GM12878 (cell line): ENCODE measurements around the gene NECTIN1.

Experiments used
- BRCA1 ChIP-seq: IDR thresholded peaks from 2 replicates; pipeline ENCODE4 v1.6.1; 2011; ENCODE audit warnings: low read depth, low read length, improper control_type of control experiment
- EZH2 ChIP-seq: IDR thresholded peaks from 2 replicates; pipeline ENCODE4 v1.6.1; 2012; ENCODE audit warnings: low read depth, mild to moderate bottlenecking, control low read depth, inconsistent platforms, low read length, borderline replicate concordance; ENCODE audit not compliant: control insufficient read depth
- FOS ChIP-seq: IDR thresholded peaks from 3 replicates; pipeline ENCODE4 v1.6.1; 2011; ENCODE audit warnings: borderline replicate concordance; ENCODE audit not compliant: insufficient read length; ENCODE audit errors: extremely low read depth
- HDAC2 ChIP-seq: fragments of 200-600 bp; sonication (generic); IDR thresholded peaks from 2 replicates; pipeline ENCODE4 v1.6.1; 2017
- JUND ChIP-seq: IDR thresholded peaks from 2 replicates; pipeline ENCODE4 v1.6.1; 2012; ENCODE audit warnings: low read depth, mild to moderate bottlenecking, low read length, improper control_type of control experiment, moderate library complexity
- PAX5 ChIP-seq: IDR thresholded peaks from 2 replicates; pipeline ENCODE4 v1.6.1; 2011; ENCODE audit warnings: low read depth, low read length, borderline replicate concordance
- POLR2A ChIP-seq: IDR thresholded peaks from 2 replicates; pipeline ENCODE4 v1.6.1; 2011; ENCODE audit warnings: low read depth, mild to moderate bottlenecking, low read length
- RB1 ChIP-seq: fragments of 450-650 bp; formaldehyde crosslinking; IDR thresholded peaks from 2 replicates; pipeline ENCODE4 v1.6.1; 2017; ENCODE audit warnings: mild to moderate bottlenecking, borderline replicate concordance
- RFX5 ChIP-seq: IDR thresholded peaks from 2 replicates; pipeline ENCODE4 v1.6.1; 2011; ENCODE audit warnings: low read depth, low read length, improper control_type of control experiment
- SIX5 ChIP-seq: IDR thresholded peaks from 2 replicates; pipeline ENCODE4 v1.6.1; 2011; ENCODE audit warnings: mild to moderate bottlenecking, low read depth, low read length, moderate library complexity; ENCODE audit not compliant: severe bottlenecking
- TCF3 ChIP-seq: IDR thresholded peaks from 2 replicates; pipeline ENCODE4 v1.6.1; 2012; ENCODE audit warnings: low read depth, mild to moderate bottlenecking, low read length, borderline replicate concordance; ENCODE audit not compliant: insufficient read depth

DNA sequence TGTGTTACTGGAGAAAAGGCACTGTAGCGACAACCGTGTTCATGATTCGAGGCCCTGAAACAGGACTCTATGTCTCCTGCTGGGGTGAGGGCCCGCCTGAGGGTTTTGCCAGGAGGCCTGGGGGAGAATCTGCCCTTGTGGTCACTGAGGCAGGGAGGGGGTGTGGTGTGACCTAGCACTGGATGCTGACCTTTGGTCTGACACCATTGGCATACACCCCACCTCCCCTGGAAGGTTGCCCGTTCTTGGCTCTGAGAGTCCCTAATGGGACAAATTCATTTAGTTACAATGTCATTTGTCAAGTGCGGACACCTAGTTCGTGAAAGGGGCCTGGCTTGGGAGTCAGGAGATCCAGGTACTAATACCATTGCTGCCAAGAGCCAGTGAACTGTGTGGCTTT, 29.0 kb downstream of the NECTIN1 start:
- TF ChIP-seq SIX5 (no peak), BRCA1 (no peak), HDAC2 (no peak), EZH2 (no peak), POLR2A (no peak), TCF3 (no peak), JUND (no peak), RB1 (no peak), FOS (no peak), PAX5 (no peak), RFX5 (no peak)
